A172 (cell line): ENCODE results near the gene CLEC12A. TPM values are rescaled to one million over a fixed set of nuclear protein-coding genes. Genes with fewer than 3 reads are reported as not detected.
"Not testable (repeated sequence)": the region's sequence is repeated elsewhere in the genome, so short reads cannot be mapped to it uniquely, and the experiment has no call there.

Experiments used
- DNase-seq: peaks from one replicate; pipeline ENCODE4 v3.0.0-alpha.2; 2015; ENCODE audit warnings: low spot score
- total RNA-seq: library from RNA; depleted of rRNA; stranded (reverse); fragments of >200 nt; shearing (Covaris generic); gene quantifications from 2 replicates; pipeline ENCODE4 v1.2.3, GENCODE V29; 2014

Gene CLEC12A
- total RNA-seq, 1 experiment from 2014 or later: 0.07 TPM

DNA sequence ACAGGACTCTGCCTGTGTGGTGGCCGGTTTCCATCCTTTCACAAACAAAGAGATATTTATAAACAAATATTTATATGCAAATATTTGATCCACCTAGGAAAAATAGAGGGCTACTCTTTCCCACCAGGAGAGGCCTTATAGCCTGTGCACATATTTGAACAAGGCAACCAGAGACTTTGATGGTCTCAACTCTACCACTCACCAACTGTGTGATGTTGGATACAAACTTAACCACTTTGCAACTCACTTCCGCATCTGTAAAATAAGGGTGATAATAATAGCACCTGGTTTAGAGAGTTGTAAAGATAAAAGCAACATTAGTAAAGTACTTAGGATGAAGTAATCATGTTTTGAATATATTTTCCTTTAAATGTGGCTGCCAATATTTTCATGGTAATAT is 1.5 kb upstream of the CLEC12A start:
- DNase-seq: no peak

DNA sequence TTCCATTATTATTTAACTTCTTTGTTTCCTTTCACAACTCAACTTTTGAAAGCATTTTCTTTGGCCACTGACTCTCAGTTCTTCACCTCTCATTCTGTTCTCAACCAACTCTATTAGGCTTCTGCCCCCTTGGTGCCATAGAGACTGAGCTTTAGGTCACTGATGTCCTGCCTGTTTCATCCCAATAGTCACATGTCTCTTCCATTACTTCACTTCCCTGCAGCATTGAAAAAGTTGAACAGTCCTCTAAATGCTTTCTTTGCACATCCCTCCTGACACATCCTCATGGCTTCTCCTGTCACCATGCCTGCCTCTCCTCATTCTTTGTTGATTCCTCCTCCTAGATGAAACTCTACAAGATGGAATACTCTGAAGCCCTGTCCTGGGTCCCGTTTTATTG is 2.7 kb downstream of the CLEC12A start:
- DNase-seq: no peak

GRCh38 chr12:9974731-9975130 is 3.5 kb downstream of the CLEC12A start:
- DNase-seq: not testable (repeated sequence)

DNA sequence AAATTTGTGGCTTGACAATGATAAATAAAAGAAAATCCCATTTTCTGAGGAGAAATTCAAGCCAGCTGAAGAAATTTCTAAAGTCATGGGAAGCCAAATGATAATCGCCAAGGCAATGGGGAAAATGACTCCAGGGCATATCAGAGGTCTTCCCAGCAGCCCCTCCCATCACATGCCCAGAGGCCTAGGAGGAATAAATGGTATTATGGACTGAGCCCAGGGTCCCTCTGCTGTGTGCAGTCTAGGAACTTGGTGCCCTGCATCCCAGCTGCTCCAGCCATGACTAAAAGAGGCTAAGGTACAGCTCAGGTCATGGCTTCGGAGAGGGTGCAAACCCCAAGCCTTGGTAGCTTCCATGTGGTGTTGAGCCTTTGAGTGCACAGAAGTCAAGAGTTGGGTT is 4.4 kb downstream of the CLEC12A start:
- no peak for DNase-seq

GRCh38 chr12:9976626-9977025 is 5.4 kb downstream of the CLEC12A start:
- not testable (repeated sequence) for DNase-seq

DNA sequence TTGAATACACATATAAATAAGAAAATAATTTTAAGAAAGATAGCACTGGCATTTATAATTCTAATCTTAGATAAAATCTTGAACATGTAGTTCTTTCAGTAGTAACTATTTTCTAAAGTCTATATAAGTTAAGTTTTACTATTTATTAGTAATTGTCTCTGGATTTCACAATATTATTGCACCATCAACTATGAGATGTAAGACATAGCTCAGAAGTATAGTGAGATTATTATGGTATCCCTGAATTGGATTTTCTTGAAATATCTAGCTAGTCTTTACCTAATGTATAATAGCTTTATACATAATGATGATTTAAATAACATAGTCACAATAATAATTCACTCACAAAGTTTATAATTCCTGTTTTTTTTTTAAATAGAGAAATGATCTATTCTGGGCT is 6.7 kb downstream of the CLEC12A start:
- DNase-seq: no peak

DNA sequence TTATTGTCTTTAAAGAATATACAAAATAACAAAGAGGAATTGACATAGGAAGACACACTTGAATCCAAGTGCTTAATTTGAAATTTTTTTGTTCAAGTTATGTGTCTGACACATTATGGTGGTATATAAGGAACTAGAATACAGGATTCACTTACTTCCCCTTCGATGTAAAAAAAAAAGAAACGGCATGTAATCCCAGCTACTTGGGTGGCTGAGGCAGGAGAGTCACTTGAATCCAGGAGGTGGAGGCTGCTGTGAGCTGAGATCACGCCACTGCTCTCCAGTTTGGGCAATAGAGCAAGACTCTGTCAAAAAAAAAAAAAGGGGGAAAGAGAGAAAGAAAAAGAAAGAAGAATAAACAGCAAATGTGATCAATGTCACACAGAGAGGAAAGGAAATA is 8.9 kb downstream of the CLEC12A start:
- DNase-seq: no peak

DNA sequence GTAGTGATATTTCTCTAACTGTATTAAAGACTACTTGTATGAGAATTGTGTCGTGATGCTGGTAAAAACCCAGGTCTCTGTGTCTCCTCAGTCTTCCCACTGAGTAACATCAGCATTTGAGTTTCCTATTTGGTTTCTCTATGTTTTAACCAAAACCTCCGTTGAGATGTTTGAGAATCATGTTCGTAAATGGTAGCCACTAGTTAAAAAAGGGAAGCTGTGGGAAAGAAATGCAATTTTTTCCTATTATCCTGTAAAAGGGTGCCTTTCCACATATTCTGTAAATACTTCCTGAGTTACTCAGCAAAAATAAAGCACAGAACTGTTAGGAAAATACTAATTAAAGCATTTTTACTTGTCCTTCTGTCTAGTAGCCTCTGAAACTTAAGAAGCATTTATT is 20.7 kb downstream of the CLEC12A start:
- no peak for DNase-seq

DNA sequence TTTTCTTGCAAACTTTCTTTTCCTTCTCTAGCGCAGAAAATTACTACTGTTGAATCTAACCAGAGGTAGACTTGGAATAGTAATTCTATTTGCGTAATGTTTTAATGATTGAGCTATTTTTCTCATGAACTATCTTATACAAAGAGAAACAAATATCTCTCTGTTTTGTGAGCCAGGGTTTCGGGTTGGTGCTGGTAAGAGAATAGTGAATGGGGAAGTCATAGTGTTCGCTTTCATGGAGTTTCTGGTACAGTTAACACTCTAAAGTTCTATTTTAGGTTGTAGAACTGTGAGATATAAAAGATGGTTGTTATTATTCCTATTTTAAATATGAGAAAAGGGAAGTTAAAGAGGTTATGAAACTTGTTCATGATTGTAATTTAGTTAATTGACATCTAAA is 21.1 kb downstream of the CLEC12A start:
- DNase-seq: no peak

DNA sequence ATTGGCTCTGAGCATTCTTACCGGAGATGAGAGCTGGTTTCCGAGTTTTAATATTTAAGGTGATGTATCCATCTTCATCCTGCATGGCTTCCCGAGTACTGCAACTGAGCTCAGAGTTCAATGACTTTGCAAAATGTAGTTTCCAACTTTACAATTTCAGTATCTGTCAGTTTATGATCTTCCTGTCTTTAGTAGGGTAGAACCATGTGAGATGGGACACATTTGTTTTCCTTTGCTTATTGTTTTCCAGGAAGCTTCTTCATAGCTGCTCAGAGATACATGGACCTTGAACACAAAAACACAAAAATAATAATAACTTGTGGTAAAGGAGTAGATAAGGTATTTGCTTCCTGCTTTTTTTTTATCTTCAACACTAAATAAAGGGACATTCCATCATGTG is 27.8 kb downstream of the CLEC12A start, which contains the start of gene CLEC1B:
Gene CLEC1B, minus strand, starts transcription at position 106 of the 400 bp plus-strand sequence. Its CDS starts 21 bp downstream, at position 85.
- DNase-seq: no peak

GRCh38 chr12:10001171-10001776 is 30.1 kb downstream of the CLEC12A start:
- no peak for DNase-seq

DNA sequence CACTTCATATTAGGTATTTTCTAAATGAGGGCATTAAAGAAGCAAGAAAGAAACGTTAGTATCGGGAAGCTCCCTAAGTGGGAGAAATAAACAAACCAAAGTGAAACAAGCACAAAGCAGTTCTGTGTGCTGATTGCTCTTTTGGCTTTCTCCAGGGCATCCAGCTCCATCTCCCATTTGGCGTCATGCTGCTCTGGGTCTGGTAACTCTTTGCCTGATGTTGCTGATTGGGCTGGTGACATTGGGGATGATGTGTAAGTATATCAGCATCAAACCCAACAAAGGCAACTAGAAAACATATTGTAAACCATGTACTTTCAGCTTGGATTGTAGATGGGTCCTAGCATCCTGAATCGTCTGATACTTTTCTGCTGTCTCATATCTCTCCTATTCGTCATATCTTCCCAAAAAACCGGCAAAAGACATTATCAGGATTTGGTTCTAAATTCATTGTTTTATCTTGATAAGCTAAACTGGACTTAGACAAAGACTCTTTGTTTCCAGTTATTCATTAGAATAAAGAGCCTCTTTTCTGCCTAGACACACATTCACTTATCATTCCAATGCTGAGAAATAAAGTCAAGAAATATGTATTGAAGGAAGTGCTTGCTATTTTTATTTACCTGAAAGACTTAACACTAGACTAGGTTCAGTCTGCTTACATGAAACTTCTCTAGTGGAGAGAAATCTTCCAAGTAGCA is 41.6 kb downstream of the CLEC12A start:
- no peak for DNase-seq

GRCh38 chr12:10015450-10015849 is 44.2 kb downstream of the CLEC12A start:
- no peak for DNase-seq

DNA sequence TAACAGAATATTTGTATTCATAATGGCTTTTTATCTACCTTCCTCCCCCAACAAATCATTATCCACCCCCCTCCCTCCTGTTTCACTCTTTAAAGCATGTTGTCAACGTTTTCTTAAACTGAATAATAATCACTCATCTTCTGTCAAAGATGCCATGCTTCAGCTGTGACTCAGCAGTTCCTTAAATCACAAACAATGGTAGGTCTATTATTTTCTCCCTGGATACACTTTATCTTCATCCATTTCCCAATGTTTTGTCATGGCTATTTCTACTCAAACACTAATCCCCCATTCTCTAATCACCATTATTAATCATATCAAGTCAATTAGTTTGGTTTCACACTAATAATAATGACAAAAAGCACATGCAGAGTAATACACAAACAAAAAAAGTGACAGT is 45.7 kb downstream of the CLEC12A start:
- no peak for DNase-seq

DNA sequence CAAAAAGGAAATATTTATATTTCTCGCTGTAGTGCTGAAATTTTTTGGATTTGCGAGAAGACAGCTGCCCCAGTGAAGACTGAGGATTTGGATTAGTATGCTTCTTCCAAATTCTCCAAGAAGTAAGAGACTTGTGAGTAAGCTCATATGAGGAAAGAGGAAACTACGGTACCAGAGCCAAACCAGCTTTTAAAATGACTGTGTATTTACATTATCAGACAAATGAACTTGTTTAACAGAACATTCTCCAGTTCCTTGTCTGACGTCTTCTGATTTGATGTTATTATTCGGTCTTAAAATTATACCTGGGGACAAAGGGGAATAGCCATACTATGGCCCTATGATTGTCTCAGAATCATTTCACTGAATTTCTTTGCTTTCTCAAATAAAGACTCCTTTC is 47.2 kb downstream of the CLEC12A start:
- no peak for DNase-seq

GRCh38 chr12:10021342-10021741 is 50.1 kb downstream of the CLEC12A start:
- no peak for DNase-seq

DNA sequence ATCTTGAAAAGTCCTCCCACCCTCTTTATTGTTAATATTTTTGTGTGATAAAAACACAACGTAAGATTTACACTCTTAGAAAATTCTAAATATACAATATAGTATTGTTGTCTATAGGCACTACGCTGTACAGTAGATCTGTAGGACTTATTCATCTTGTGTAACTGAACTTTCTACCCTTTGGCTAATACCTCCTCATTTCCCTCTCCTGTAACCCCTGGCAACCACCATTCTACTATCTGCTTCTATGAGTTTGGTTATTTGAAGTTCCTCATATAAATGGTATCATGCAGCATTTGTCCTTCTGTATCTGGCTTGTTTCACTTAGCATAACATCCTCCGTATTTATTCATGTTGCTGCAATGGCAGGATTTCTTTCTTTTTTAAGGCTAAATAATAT is 54.0 kb downstream of the CLEC12A start:
- DNase-seq: no peak

DNA sequence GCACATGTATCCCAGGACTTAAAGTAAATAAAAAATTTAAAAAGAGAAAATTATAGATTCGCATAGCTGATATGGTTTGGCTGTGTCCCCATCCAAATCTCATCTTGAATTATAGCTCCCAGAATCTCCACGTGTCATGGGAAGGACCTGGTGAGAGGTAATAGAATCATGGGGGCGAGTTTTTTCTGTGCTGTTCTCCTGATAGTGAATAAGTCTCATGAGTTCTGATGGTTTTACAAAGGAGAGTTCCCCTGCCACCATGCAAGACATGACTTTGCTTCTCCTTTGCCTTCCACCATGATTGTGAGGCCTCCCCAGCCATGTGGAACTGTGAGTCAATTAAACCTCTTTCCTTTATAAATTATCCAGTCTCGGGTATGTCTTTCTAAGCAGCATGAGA is 55.5 kb downstream of the CLEC12A start:
- DNase-seq: not testable (repeated sequence)

GRCh38 chr12:10027311-10027710 is 56.1 kb downstream of the CLEC12A start:
- DNase-seq: peak; percentile 26

- peak; percentile 40 for DNase-seq
These were observed 56.5 kb downstream of the CLEC12A start for GRCh38 chr12:10027721-10028120.

DNA sequence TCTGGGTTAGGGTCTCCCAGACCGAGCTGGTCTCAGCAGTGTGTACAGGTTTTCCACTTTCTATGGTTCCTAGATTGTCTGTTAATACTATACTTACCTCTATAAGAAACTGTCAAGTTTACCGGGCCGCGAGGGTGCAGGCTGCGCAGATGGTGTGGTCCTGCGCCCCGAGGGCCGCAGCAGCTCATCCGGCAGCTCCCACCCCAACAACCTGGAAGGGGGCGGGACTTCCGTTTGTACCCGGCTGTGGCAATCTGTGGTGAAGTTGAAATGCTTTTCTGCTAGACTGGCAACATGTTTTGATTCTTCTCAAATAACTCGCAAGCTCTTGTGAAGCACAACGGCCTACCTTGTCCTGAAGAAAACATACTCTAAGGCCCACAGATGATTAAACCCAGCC is 59.2 kb downstream of the CLEC12A start, which contains the start of gene CLEC9A:
Gene CLEC9A, plus strand, starts transcription at position 237 of the 400 bp plus-strand sequence. CDS start 22,006 bp downstream, outside the sequence.
- no peak for DNase-seq

DNA sequence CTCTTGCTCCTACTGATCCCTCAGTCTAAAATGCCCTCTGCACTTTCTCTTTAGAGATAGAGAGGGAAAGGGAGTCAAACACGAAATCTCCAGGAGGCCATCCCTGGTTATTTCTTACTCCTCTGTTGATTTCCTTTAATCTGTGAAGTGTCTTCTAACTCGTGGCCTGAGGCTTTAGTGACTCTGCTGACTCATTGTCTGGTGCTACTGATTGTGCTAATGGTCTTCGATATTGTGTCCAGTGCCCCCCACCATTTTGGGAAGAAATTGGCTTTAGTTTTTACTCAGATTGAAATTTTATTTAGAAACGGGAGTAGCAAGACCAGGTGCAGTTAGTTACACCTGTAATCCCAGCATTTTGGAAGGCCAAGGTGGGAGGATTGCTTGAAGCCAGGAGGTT is 60.1 kb downstream of the CLEC12A start:
- peak; percentile 60 for DNase-seq

DNA sequence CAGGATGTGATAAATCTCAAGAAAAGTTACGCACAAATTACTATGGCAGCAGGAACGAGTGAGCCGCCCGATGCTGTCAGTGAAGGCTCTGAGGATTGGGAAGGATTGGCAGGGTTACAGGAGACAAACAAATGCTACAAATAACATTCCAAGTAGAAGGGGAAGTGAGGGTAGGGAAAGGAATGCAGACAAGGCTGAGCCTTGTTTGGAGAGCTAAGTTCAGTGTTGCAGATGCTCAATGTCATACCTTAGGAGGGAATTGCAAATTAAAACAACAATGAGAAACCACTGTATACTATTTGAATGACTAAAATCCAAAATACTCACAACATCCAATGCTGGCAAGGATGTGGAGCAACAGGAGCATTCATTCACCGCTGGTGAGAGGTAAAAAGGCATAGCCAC is 60.6 kb downstream of the CLEC12A start:
- DNase-seq: peak; percentile 85
